RWPE1 (cell line): ENCODE results near the gene RBP5.
A peak's percentile ranks its signal among the peaks of the same experiment; 100 is the strongest.

Experiments
- CTCF ChIA-PET: fragments of 350-600 bp; sonication (Branson Sonifier 250); formaldehyde crosslinking; extraction: SDS; loops from one replicate; lab custom pipeline; 2021; lab: Yijun Ruan, JAX
- POLR2A ChIA-PET: fragments of 400-600 bp; formaldehyde crosslinking; extraction: SDS; loops from one replicate; lab custom pipeline; 2020; ENCODE audit warnings: antibody characterized with exemption; ENCODE audit not compliant: low non-redundant PET; lab: Yijun Ruan, JAX
- DNase-seq: peaks from one replicate; pipeline ENCODE4 v3.0.0; 2012; ENCODE audit warnings: low spot score
- H3K27ac ChIP-seq: fragments of 450-650 bp; 2 replicates; pipeline ENCODE4 v1.5.1; 2017
- TF ChIP-seq, protein P1 (sequence below): fragments of 450-650 bp; conservative IDR thresholded peaks from 2 replicates; pipeline ENCODE4 v1.5.1; 2017; ENCODE audit warnings: low read depth, mild to moderate bottlenecking

RBP5 gene

DNA sequence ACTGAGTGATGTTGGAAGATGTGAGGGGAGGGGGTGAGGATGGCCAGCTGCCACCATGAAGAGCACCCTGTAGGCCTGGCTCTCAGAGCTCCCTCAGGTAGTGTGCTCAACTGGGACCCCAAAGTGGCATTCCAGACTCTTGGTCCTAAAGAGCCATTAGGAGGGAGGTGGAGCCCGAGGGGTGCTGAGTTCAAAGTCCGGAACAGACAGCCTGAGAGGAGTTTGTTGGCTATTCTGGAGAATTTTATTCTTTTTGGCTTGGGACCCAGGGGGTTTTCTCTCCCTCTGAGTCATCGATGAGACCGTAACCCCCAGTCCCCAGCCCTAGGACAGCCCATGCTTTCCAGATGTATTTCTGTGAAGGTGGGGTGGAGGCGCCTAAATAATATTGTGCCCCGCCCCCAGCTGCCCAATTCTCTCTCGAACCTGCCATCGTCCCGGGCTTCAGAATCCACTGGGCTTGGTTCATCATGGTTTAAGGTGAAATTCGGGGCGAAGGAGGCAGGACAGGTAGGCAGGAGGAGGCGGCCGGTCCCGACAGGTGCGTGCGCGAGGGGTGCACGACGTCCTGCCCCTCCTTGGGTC, 690 bp upstream of the RBP5 start:
- no peak for DNase-seq
- ChIA-PET CTCF (interaction anchor here (1.0 to 1.3 kb wide), 2 partner anchors 12 to 20 kb away, joined by 3 to 4 read pairs; partner anchors contain the start of gene C1RL), POLR2A (no interaction called here)
- TF ChIP-seq, protein P1, sequence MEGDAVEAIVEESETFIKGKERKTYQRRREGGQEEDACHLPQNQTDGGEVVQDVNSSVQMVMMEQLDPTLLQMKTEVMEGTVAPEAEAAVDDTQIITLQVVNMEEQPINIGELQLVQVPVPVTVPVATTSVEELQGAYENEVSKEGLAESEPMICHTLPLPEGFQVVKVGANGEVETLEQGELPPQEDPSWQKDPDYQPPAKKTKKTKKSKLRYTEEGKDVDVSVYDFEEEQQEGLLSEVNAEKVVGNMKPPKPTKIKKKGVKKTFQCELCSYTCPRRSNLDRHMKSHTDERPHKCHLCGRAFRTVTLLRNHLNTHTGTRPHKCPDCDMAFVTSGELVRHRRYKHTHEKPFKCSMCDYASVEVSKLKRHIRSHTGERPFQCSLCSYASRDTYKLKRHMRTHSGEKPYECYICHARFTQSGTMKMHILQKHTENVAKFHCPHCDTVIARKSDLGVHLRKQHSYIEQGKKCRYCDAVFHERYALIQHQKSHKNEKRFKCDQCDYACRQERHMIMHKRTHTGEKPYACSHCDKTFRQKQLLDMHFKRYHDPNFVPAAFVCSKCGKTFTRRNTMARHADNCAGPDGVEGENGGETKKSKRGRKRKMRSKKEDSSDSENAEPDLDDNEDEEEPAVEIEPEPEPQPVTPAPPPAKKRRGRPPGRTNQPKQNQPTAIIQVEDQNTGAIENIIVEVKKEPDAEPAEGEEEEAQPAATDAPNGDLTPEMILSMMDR: no peak
- peak overlapping the region; percentile 18; the same call in 1 of the 2 replicates for H3K27ac ChIP-seq

DNA sequence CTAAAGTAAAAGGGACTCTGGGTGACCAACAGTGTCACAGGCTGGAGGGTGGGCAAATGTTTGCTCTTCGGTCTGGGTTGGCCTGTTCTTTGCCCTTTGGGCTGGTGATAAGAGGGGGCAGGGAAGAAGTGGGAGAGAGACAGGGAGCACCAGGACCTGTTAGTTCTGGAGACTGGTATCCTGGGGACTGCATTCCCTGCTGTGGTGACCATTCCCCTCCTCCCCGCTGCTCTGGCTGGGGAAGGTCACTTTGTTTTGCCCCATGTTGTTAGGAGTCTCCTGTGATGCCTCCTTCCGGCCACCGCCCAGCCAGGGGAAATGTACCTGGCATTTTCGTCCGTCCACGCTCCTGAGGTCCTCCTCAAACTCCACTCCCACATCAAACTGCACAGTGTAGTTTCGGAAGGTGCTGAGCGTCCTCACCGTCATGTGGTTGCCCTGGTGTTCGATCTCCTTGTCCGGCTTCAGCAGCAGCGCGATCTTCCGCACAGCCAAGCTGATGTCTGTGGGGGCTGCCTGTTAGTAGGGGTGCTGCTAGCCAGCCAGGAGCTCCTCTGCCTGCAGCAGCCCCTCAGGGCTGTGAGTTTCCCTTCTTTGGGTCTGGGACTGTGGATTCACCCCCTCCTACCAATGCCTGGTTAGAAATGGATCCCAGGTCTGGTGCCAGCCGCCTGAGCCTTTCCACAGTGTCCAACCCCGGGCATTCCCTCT, 618 bp downstream of the RBP5 start:
- TF ChIP-seq, protein P1: no peak
- ChIA-PET CTCF (no interaction called here), POLR2A (no interaction called here)
- H3K27ac ChIP-seq: no peak overlapping the region
- DNase-seq: no peak

DNA sequence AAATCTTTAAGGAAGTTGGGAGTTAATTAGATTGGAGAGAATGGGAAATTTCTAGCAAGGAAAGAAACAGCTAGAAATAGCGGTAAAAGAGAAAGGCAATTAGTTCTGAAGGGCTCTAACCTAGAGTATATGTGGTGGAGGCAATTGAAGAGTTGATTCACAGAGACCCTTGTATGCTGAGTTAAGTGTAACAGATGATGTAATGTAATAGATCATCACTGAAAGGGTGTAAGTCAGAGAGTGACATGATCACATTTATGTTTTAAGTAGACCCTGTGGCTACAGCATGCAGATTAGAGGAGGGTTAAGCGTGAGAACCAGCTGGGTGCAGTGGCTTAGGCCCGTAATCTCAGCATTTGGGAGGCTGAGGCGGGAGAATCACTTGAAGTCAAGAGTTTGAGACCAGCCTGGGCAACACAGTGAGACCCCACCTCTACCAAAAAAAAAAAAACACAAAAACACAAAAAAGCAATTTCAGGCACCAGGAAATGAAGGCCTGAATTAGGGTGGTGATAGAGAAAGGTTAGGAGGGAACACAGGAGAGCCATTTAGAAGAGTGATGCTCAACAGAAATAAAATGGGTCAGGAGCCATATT, 3.0 kb downstream of the RBP5 start:
- TF ChIP-seq, protein P1: no peak
- ChIA-PET CTCF (interaction anchor here (0.6 to 2.0 kb wide), 2 partner anchors 13 to 635 kb away, joined by 6 to 7 read pairs; no protein-coding TSS in a partner anchor), POLR2A (no interaction called here)
- no peak for DNase-seq
- no peak overlapping the region for H3K27ac ChIP-seq

DNA sequence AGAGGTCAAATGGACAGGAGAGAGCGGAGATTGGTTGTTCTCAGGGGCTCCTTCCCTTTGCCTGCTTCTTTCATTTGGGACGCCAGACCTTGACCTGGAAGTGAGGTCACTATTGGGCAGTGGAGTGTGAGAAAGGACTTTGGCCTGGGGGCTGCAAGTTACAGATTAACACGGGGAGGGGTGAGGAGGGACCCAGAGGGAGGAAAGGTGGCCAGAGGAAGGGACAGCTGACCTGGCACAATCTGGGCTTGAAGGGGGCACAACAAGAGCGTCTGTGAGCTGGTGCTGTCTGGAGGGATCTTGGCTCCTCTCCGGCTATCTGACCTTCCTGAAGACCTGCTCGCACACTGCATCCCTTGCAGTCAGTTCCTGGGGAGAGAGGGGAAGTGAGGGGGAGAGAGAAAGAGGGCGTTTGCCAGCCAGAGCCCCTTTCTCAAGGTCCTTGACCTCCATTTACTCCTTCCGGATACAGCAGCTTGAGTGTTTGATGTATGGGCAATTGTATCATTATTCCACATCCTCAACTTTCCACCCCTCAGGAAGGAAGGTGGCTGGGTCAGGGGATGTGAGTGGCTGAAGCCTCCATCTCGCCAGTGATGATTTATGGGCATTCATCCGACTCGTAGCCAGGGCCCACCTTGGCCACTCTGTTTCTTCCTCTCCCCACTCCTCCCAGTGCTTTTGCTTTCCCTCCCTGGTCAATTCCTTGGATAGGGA, 4.7 kb downstream of the RBP5 start:
- DNase-seq: no peak
- ChIA-PET CTCF (interaction anchor here (2.0 kb wide), 1 partner anchor 11 kb away, joined by 7 read pairs; no protein-coding TSS in a partner anchor), POLR2A (no interaction called here)
- TF ChIP-seq, protein P1: no peak
- H3K27ac ChIP-seq: no peak overlapping the region

DNA sequence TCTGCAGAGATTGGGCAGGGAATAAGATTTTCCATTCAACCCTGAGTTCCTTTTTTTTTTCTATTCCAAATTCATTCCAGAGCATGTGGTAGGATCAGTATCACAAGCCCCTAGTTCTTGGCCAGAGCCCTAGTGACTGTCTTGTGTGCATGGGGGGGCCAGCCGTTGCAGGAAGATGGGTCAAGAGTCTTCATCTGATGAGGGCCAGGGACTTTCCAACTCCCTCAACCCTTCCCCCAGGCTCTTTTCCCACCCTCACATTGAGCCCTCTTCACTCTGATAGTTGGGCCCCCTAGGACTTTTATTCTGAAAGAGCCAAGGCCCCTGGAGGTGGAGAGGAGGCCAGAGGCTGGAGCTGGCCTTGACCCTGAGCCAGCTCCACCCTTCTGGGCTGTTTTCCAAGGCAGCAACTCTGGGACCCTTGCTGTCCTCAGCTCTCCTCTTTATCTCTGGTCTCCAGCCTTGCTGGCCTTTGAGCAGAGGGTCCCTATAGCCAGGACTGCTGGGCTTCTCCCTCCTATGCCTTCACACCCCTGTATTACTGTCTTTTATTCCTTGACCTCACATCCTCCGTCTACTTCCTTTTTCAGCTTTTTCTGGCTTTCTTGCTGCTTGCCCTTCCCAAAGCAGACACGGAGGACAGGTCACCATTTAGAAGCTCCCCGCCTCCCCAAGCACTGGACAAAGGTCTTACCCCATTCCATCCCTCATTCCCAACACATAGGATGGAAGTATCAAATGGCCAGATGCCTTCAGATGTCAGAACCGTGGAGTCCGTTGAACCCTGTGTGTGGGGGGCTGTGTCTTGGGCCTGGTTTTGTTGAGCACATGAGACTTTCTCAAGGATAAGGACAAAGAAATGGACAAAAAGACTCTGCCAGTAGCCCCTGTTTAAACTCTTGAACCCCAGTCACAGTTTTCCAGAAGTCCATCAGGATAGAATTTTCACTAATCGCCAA, 5.6 kb downstream of the RBP5 start:
- ChIA-PET POLR2A (no interaction called here), CTCF (no interaction called here)
- DNase-seq: no peak
- H3K27ac ChIP-seq: no peak overlapping the region
- TF ChIP-seq, protein P1: no peak
